Right lobe of liver (tissue), 4 donors: ENCODE results near the gene TRPV2.

ENCODE experiments used
- POLR2A ChIP-seq: fragments of 450-650 bp; IDR thresholded peaks from one replicate; pipeline ENCODE4 v1.6.1; 2017; ENCODE audit warnings: antibody characterized with exemption, mild to moderate bottlenecking
- TF ChIP-seq, protein P1 (sequence below), 4 donors: fragments of 200-600 bp in 3 of 4; fragments of 450-650 bp in 1 of 4; IDR thresholded peaks; one replicate each; pipeline versions ENCODE4 v1.5.1 to v1.8.0; 2016 to 2022; ENCODE audit warnings: antibody characterized with exemption in 4 of 4, mild to moderate bottlenecking in 2 of 4
- donor health status: DM: no; HTN: no; CAD: no.
- donor health status: DM: no; HTN: no; CAD: no.
- donor health status: DM: no; HTN: yes; CAD: no.

DNA sequence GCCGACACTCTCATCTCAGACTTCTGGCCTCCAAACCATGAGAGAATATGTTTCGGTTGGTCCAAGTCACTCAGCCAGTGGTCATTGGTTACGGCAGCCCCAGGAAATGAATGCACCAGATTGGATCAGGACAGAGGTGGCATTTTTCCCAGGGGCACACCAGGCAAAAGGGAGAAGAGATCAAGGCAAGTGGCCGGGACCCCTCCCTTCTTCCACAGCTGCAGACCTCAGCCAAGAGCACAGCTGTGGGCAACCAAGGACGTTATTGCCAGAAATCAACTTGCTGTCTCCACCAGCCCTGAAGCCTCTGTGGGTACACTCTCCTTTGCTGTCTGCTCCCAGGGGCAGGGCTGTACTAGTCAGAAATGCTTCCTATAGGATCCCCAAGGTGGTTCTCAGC is 55.9 kb downstream of the TRPV2 start:
- TF ChIP-seq, protein P1, sequence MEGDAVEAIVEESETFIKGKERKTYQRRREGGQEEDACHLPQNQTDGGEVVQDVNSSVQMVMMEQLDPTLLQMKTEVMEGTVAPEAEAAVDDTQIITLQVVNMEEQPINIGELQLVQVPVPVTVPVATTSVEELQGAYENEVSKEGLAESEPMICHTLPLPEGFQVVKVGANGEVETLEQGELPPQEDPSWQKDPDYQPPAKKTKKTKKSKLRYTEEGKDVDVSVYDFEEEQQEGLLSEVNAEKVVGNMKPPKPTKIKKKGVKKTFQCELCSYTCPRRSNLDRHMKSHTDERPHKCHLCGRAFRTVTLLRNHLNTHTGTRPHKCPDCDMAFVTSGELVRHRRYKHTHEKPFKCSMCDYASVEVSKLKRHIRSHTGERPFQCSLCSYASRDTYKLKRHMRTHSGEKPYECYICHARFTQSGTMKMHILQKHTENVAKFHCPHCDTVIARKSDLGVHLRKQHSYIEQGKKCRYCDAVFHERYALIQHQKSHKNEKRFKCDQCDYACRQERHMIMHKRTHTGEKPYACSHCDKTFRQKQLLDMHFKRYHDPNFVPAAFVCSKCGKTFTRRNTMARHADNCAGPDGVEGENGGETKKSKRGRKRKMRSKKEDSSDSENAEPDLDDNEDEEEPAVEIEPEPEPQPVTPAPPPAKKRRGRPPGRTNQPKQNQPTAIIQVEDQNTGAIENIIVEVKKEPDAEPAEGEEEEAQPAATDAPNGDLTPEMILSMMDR (IDR thresholded peaks at IDR 0.05), result no peak
- no peak for TF ChIP-seq POLR2A
